Epithelial cell of proximal tubule (primary cell): ENCODE results near the gene C7orf57. TPM values are rescaled to one million over a fixed set of nuclear protein-coding genes. Genes with fewer than 3 reads are reported as not detected.

Source experiments
- DNase-seq: peaks from one replicate; pipeline ENCODE4 v3.0.0-alpha.2; 2011; ENCODE audit warnings: low read depth
- H3K4me3 ChIP-seq: 2 replicates; pipeline ENCODE4 v1.5.1; 2011; ENCODE audit warnings: low read depth, mild to moderate bottlenecking, low read length
- CTCF ChIP-seq: conservative IDR thresholded peaks from 2 replicates; pipeline ENCODE4 v1.5.1; 2012; ENCODE audit warnings: low read depth, mild to moderate bottlenecking, low read length
- total RNA-seq: library from RNA; depleted of rRNA; stranded (reverse); fragments of >200 nt; gene quantifications from 2 replicates; pipeline ENCODE4 v1.2.3, GENCODE V29; 2015

The C7orf57 gene
- total RNA-seq, 1 donor from 2014 or later, result not detected

DNA sequence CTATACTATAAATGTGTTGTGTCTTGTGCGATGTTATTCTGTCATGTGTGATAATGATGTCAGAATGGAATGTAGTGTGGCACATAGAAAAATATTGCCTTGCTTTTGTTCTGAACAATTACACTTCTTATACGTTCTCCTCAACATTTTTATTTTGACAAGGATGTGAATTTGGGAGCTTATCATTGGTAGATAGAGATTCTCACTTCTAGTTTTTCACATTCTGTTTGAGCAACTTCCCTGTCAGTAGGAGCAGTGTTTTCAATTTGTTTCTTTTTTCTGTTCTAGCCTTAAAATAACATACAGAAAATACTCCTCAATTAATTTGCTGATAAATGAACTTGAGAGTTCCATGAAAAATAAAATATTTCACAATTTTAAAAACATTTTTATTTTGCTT lies 24.0 kb upstream of the C7orf57 start:
- TF ChIP-seq CTCF, result no peak
- H3K4me3 ChIP-seq, result no peak overlapping the region
- no peak for DNase-seq

- TF ChIP-seq CTCF, result no peak
- no peak for DNase-seq
- H3K4me3 ChIP-seq, result no peak overlapping the region
Measured at GRCh38 chr7:48011951-48012350, 23.4 kb upstream of the C7orf57 start.

- no peak overlapping the region for H3K4me3 ChIP-seq
- TF ChIP-seq CTCF, result no peak
- no peak for DNase-seq
Measured at GRCh38 chr7:48016641-48017040, 18.7 kb upstream of the C7orf57 start.

GRCh38 chr7:48017674-48018073 lies 17.7 kb upstream of the C7orf57 start:
- no peak for DNase-seq
- no peak for TF ChIP-seq CTCF
- no peak overlapping the region for H3K4me3 ChIP-seq

DNA sequence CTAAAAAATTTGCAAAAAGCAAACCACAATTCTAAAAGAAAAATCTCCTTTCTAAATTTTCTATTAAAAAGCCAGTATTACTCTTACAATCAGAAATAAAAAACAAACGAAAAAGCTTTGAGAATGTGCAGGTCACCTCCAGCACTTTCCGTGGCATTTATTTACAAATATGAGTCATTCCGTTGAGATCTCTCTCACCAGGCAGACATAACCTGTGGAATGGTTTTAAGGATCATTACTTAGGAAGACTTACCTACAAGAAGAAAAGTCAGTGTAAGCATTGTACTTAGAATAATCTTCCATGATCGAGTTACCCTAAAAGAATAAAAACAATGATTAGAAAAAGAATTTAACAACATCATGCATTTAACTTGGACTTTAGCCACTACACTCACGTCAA lies 9.7 kb upstream of the C7orf57 start:
- TF ChIP-seq CTCF, result no peak
- H3K4me3 ChIP-seq, result no peak overlapping the region
- DNase-seq, result no peak

DNA sequence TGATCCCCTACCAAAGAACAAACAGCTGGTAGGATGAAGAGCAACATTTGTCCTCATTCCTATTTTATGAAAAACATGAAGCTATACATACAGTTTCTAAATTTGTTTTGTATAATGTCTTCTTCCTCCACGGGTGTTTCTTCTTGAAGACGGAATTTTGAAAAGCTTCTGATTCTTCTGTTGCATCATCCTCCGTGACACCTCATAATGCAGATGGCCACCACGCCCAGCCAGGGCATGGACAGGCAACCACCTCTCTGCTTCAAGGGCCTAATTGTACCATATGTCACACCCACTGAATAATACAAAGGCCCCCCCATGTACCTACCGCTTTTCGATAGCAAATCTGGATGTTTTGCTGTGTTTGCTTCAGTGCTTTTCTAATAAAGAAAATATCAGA lies 6.4 kb upstream of the C7orf57 start, which contains the start of gene SUN3:
Gene SUN3 (minus strand): TSS at position 170 of the 400 bp plus-strand sequence. CDS start 169 bp downstream, at position 1.
- TF ChIP-seq CTCF, result no peak
- DNase-seq, result no peak
- H3K4me3 ChIP-seq, result no peak within 1 kb of the TSS

DNA sequence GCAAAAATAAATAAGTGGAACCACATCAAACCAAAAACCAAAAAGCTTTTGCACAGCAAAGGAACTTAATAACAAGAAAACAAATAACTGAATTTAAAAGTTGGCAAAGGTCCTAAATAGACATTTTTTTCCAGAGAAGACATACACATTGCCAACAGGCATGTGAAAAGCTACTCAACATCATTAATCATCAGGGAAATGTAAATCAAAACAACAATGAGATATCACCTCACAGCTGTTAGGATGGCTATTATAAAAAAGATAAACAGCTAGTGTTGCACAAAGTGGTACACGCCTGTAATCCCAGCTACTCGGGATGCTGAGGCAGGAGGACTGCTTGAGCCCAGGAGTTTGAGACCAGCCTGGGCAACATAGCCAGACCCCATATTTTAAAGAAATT lies 4.2 kb upstream of the C7orf57 start:
- no peak overlapping the region for H3K4me3 ChIP-seq
- no peak for TF ChIP-seq CTCF
- DNase-seq, result no peak
